ENCODE measurements around the gene CDC20.

- TF ChIP-seq CTCF (conservative IDR thresholded peaks at IDR 0.05; ENCODE audit: low read length): peak; percentile 66
- TF ChIP-seq EZH2phosphoT487 (IDR thresholded peaks at IDR 0.05; ENCODE audit: borderline replicate concordance): no peak
These were observed 548 bp upstream of the CDC20 start for GRCh38 chr1:43358121-43358745.
